NCI-H446 (cell line): ENCODE results near the gene GNE.
"Not testable (repeated sequence)": the region's sequence is repeated elsewhere in the genome, so short reads cannot be mapped to it uniquely, and the experiment has no call there.

Source experiments
- DNase-seq, 2 experiments: peaks; one replicate each; lab custom pipeline; 2025; lab: John Stamatoyannopoulos, UW

The GNE gene

GRCh38 chr9:36208521-36209253 is 49.6 kb downstream of the GNE start:
- no peak for DNase-seq

GRCh38 chr9:36207546-36208012 is 50.7 kb downstream of the GNE start:
- DNase-seq = no peak

DNA sequence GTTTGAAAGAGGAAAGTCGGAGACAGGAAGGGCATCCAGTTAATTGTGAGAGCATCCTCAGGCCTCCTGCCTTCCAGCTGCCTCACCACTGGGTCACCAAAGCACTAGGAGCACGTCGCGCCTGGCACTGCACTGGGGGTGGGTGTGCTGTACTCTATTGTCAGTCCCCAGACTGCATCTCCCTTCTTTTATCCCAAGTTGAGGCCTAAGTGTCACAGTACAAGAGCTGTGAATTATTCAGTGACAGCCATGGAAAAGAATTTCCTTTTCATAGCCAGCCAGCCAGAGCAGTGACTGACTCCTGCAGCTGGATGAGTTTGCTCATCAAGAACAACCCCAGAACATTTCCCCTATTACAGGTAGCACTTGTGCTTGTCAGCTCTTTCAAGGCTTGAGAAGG is 51.2 kb downstream of the GNE start:
- no peak for DNase-seq

GRCh38 chr9:36204906-36205547 is 53.2 kb downstream of the GNE start:
- no peak for DNase-seq

DNA sequence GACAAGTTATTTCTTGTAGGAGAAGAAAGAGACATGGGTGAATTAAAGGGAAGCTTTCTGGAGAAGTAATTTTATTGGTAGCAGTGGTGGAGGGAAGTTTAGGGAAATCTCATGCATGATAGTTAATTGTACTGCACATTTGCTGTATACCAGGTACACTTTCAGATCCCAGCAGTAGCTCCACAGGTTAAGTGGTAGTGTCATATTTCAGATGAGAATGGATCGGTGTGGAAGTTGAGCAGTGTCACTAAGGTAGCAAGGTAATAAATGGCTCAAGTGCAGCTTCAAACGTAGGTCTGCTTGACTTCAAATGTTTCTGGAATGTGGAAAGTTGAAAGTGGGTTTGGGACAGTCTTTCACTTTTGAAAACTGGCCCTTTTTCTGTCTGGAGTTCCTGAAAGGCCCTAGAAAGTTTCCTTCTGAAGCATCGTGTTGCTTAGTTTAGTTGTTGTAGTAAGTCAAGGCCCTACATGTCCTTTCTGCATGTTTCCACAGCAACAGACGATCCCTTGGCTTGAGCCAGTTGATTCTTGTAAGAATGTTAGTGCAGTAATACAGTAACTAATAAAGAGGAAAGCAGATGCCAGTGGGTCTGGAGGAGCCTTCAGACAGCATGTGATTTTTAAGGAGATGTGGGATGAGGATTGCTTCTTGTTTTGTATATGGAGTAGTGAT is 63.8 kb downstream of the GNE start:
- no peak for DNase-seq

GRCh38 chr9:36193023-36193422 is 65.2 kb downstream of the GNE start:
- DNase-seq = no peak

DNA sequence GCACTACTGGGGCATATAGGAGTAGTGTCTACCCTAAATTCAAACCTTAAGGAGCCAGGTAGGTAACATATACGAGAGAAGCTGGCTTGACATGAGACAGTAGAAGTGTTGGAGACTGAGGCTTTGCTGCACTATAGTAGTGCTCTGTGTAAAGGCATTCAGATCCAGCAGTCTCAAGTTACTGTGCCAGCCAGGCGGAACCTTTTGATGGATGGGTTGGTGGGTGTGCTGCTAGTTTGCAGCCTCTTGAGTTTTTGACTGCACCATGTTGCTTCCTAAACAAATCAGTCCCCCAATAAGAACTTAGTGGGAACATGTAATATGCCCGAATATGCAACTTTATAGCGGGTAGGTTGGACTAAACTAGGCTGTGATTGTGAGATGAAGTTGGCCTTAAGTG is 66.1 kb downstream of the GNE start:
- DNase-seq = peak in 1 of 2 experiments; percentile 9

DNA sequence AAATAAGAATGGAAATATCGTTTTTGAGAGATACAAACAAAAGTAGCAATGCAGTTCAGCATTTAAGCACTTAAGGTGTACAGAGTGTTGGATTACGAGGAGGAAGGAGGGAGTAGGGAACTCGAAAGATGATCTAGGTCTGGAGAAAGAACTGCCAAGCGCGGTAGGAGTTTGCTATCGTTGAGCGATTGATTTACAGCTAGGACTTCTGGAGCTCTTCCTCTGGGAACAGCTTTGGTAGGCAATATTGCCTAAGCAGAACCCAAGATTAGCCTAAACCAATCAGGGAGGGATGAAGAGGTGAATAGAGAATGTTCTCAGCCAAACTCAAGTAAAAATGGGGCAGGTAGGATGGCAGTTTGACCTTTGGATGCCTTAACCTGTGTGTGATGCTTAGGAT is 66.6 kb downstream of the GNE start:
- DNase-seq = no peak

GRCh38 chr9:36191290-36191645 is 67.0 kb downstream of the GNE start:
- DNase-seq = no peak

DNA sequence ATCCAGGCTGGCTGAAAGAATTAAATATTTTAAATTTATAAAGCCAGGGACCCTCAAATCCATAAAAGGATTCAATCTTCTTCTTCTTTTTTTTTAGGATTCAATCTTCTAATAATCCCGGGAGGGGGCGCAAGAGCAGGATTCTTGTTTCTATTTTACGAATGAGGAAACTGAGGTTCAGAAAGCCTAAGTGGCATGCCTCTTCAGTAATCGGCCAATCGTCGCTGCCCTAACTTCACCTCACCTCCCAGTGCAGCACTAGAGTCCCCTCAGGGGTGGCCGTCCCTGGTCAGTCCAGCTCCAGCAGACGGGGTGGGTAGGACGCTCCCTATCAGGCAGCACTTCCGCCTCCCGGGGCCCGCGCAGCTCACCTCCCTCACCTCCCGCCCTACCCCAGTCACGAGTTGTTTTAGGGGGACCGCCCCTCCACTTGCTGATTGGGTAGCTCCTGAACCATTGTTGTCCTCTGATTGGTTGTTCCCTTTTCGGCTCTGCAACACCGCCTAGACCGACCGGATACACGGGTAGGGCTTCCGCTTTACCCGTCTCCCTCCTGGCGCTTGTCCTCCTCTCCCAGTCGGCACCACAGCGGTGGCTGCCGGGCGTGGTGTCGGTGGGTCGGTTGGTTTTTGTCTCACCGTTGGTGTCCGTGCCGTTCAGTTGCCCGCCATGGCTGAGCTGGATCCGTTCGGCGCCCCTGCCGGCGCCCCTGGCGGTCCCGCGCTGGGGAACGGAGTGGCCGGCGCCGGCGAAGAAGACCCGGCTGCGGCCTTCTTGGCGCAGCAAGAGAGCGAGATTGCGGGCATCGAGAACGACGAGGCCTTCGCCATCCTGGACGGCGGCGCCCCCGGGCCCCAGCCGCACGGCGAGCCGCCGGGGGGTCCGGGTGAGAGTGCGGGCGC is 67.6 kb downstream of the GNE start, which contains the start of gene CLTA:
CLTA (plus strand) TSS at position 534 of the 902 bp plus-strand sequence; CDS start at position 670, 136 bp downstream.
- peak; percentile 98 to 99 for DNase-seq

GRCh38 chr9:36189976-36190375 is 68.3 kb downstream of the GNE start:
- DNase-seq = no peak

- no peak for DNase-seq
Measured at GRCh38 chr9:36188212-36188611, 70.0 kb downstream of the GNE start.

DNA sequence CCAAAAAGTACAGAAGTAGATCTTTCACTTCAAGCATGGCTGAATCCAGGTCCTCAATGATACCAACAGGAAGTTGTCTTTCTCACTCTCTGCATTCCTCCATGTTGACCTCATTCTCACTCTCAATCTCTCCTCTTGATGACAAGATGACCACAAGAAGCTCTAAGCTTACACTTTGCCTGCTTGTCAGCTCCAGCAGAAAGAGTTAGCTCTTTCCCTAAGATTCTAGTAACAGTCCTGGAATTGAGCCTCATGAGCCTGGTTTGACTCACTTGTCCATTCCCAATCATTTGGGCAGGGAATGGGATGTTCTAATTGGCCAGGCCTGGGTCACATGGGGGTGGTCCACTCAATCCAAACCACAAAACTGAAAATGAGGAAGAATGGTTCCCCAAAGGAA is 70.8 kb downstream of the GNE start:
- DNase-seq = no peak

GRCh38 chr9:36180243-36180642 is 78.0 kb downstream of the GNE start:
- DNase-seq = not testable (repeated sequence)

- no peak for DNase-seq
Measured at GRCh38 chr9:36177571-36177970, 80.7 kb downstream of the GNE start.

GRCh38 chr9:36176496-36176895 is 81.8 kb downstream of the GNE start:
- not testable (repeated sequence) for DNase-seq

DNA sequence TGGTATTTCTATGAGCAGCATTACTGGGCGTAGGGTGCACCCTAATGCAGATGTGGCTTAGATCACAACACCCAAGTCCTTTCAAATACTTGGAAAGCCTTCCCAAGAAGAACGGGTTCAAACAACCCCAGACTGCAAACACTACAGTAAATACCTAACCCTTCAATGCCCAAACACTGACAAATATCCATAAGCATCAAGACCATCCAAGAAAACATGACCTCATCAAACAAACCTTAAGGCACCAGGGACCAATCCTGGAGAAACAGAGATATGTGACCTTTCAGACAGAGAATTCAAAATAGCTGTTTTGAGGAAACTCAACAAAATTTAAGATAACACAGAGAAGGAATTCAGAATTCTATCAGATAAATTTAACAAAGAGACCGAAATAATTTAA is 83.0 kb downstream of the GNE start:
- DNase-seq = not testable (repeated sequence)

GRCh38 chr9:36174731-36175130 is 83.5 kb downstream of the GNE start:
- DNase-seq = no peak

DNA sequence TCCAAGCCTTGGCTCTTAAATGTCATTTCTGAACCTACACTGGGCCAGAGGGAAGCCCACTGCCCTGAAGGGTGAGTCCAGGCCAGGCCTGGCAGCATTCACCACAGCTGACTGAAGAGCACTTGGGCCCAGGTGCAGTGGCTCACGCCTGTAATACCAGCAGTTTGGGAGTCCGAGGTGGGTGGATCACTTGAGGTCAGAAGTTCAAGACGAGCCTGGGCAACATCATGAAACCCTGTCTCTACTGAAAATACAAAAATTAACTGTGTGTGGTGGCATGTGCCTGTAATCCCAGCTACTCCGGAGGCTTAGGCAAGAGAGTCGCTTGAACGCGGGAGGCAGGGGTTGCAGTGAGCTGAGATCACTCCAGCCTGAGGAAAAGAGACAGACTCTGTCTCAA is 84.0 kb downstream of the GNE start:
- DNase-seq = no peak

DNA sequence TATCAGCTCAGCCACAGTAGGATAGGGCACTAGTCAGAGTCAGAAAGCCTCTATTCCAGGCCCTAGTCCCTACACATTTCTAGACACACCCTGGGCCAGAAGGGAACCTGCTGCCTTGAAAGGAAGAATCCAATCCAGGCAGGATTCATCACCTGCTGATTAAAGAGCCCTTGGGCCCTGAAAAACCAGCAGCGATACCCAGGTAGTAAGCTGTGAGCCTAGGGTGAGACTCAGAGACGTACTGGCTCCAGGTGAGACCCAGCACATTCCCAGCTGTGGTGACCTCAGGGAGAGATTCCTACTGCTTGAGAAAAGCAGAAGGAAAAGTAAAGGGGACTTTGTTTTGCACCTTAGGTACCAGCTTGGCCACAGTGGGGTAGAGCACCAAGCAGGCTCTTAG is 84.4 kb downstream of the GNE start:
- DNase-seq = no peak

- DNase-seq = no peak
Measured at GRCh38 chr9:36170531-36170930, 87.7 kb downstream of the GNE start.

- no peak for DNase-seq
Measured at GRCh38 chr9:36169708-36170107, 88.5 kb downstream of the GNE start.
